Measurements from ENCODE around the gene NACAD.

The NACAD gene

DNA sequence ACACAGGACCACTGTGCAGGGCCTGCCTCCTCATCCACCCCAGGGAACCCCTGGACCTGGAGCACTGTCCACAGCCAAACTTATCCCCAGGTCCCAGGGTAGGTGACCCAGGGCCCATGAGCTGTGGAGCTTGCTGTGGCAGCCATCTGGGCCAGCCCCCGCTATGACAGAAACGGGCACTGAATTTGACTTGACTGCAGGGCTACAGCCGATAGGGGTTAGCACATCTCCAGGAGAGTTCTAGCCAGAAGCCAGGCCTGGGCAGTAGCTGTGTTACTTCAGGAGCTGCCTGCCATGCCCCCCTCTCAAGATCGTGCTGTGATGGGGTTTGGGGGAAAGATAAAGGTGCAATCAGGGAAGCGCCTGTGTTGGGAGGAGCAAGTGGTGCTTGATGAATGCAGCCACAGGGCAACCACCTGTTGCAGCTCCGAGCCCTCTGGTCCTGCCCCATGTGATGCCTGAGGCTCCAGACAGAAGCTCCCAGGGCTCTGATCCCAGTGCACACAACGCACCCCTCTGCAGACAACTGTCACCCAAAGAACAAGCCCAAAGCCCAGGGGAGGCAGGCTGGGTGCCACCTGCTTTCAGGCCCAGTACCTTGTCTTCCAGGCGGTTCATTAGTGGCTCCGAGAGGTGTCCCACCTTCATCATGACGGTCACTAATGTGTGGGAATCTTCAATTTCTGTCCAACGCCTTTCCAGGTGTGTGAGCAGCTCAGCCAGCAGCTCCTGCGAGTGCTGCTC, 16.2 kb upstream of the NACAD start:
- no peak overlapping the region for H3K27ac ChIP-seq
- TF ChIP-seq ZFX (IDR thresholded peaks at IDR 0.05; ENCODE audit: borderline replicate concordance), result no peak
- TF ChIP-seq, protein P1, sequence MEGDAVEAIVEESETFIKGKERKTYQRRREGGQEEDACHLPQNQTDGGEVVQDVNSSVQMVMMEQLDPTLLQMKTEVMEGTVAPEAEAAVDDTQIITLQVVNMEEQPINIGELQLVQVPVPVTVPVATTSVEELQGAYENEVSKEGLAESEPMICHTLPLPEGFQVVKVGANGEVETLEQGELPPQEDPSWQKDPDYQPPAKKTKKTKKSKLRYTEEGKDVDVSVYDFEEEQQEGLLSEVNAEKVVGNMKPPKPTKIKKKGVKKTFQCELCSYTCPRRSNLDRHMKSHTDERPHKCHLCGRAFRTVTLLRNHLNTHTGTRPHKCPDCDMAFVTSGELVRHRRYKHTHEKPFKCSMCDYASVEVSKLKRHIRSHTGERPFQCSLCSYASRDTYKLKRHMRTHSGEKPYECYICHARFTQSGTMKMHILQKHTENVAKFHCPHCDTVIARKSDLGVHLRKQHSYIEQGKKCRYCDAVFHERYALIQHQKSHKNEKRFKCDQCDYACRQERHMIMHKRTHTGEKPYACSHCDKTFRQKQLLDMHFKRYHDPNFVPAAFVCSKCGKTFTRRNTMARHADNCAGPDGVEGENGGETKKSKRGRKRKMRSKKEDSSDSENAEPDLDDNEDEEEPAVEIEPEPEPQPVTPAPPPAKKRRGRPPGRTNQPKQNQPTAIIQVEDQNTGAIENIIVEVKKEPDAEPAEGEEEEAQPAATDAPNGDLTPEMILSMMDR (IDR thresholded peaks at IDR 0.05), result no peak

DNA sequence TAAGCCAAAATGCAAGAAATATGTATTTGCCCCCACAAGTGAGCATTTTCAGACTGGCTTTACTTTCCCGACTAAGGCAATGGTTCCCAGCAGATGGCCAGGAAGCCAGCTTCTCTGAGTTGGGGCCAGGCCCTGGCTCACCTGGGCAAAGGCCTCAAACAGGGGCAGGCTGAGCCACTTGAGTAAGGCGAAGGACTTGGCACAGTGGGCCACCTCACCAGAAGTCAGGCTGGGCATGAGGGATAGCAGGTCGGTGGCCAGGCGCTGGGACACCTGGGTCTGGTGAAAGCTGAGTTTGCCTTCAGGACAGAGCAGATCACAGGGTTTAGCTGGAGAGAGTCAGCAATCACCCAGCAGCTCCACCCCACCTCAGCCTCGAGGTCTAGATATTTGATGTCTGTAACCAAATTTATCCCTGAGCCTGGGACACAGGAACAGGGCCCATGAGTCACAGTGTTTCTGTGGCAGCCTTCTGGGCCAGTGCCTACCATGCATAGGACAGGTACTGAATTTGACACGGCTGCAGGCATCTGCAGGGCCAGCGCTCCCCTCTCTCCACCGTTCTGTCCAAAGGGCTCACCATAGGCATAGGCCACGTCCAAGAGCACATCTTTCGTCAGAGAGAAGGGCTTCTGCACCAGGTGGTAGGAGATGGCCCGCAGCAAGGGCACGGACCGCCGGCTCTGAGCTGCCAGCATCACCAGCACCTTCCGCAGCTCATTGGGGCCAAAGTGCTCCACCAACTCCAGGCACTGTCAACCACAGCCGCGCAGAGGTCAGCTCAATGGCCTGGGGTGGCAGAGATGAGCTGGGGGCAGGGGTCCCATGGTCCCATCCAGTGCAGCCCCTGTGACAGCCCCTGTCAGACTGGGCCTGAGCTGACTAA, 15.4 kb upstream of the NACAD start:
- TF ChIP-seq, protein P1 (IDR thresholded peaks at IDR 0.05), result no peak
- no peak for TF ChIP-seq ZFX (IDR thresholded peaks at IDR 0.05; ENCODE audit: borderline replicate concordance)
- H3K27ac ChIP-seq, result no peak overlapping the region

DNA sequence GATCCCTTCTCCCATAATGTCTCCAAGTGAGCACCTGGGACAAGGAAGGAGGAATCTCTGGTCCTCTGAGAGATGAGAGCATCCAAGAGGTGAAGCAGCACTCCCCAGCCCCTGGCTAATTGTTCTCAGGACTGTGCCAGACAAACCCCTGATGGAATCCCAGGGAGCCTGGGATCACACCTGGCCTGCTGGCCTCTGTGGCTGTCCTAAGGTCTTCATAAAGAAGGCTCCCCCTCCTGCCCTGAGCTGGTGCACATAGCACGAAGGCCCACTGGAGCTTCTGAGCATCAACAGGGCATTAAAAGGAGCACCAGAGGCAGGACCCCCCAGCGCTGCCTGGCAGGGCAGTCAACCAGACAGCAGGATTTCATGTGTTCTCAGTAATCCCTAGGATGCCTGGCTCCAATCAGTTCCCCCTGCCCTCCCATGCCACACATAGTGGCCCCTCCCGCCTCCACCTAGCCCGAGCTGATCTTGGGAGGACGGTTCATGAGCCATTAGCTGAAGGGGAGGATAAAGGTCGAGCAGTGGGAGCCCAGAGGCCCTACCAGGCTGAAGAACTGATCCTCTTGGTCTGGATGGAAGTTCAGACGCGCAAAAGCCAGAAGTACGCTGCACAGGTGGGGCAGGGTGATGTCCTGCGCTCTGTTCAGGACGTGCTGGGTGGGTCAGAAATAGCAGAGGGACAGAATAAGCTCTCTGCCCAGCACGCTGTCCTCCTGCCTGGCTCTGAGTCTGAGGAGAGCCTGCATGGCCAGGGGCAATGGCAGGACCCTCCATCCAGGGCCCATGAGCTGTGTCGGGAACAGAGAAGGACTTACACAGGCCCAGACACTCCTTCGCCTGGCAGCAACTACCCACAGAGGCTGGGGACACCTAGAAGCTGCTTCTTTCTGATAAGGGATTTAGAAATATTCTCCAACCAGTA, 14.3 kb upstream of the NACAD start:
- no peak overlapping the region for H3K27ac ChIP-seq
- TF ChIP-seq ZFX (IDR thresholded peaks at IDR 0.05; ENCODE audit: borderline replicate concordance), result no peak
- TF ChIP-seq, protein P1 (IDR thresholded peaks at IDR 0.05), result no peak

DNA sequence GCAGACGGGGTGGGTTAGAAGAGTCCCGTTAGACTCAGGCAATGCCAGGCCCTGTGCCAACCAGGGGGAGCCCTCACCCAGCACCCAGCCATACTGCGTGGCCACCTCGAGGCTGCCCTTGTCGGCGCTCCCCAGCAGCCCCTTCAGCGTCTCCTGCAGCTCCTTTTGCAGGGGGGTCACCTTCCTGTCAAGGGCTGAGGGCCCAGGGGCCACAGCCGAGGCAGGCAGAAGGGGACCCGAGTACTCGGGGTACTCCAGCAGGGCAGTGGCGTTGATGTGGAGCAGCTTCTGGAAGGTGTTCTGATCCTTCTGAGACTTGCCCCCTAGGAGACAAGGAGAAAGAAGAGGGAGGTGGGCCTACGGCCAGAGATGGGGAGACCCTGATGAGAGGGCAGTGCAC, 13.0 kb upstream of the NACAD start:
- no peak for TF ChIP-seq ZFX (IDR thresholded peaks at IDR 0.05; ENCODE audit: borderline replicate concordance)
- TF ChIP-seq, protein P1 (IDR thresholded peaks at IDR 0.05), result no peak
- no peak overlapping the region for H3K27ac ChIP-seq

DNA sequence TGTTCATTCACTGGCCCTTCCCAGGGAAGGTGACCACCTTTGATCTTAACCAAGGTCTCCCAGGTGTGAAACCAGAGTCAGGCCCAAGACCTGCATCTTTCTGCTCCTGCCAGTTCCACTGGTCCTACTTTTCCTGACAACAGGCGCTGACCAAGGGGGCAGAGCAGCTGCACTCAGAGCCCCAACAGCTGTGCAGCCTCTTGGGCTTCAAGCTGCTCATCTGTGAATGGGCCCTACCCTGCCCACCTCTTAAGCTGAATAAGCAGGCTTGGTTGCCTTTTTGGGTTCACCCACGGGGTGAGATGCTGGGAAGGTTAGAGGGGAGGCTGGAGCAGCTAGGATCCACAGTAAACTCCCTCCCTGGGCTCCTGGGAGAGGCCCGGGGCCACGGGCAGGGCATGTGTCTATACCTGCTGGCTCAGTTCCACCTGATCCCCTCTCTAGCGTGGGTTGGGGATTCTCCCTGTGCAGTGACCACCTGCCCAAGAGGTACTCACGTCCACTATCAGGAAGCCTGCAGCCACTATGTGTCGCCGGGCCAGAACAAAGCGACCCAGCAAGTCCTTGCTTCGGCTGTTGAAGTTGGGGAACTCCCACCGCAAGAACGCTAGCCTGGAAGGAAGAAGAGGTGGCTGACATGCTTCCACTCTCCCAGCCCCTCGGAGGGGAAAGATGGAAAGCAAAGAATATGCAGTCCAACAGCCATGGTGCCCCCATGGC, 12.2 kb upstream of the NACAD start:
- H3K27ac ChIP-seq, result no peak overlapping the region
- TF ChIP-seq, protein P1 (IDR thresholded peaks at IDR 0.05), result no peak
- TF ChIP-seq ZFX (IDR thresholded peaks at IDR 0.05; ENCODE audit: borderline replicate concordance), result no peak

DNA sequence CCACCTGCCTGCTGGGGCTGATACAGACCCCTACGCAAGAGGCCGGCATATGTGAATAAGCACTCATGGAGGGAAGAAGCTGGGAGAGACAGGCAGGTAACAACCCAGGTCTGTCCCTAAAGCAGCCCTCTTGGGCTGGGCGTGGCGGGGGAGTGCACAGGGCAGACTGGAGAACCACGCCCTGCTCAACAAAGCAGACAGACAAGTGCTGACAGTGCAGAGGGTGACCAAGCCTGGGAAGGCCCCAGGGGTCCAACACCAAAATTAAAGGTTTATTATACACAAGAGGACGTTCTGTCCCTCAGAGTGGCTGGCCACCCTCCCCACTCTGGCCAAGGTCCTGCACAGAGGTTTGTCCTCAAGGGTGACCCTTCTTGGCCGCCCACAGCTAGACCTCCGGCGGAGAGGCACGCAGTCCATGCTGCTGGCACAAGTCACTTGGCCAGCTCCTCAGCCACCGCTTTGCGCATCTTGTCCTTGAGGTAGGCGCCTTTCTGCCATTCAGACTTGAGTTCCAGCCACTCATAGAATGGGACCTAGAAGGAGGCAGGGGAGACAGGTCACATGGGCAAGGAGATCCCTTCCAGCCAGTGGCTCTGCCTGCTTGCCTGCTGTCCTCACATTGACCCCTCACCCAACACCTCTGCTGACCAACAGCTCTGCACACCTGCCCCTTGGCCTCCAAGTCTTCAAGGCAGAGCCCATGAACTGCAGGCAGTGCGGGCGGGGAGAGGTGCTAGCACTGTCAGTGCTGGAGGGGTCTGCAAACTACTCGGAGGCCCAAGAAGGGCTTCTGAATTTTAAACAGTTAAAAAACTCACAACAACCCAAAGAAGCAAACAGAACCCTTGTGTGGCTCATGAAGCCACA, 11.4 kb upstream of the NACAD start:
- no peak for TF ChIP-seq ZFX (IDR thresholded peaks at IDR 0.05; ENCODE audit: borderline replicate concordance)
- TF ChIP-seq, protein P1 (IDR thresholded peaks at IDR 0.05), result no peak
- H3K27ac ChIP-seq, result peak overlapping the region; percentile 30; the same call in 1 of the 2 replicates
